Ishikawa (cell line): Measurements from ENCODE around the gene XPO6.

Source experiments
- CEBPB ChIP-seq: IDR thresholded peaks from 2 replicates; pipeline ENCODE4 v1.6.1; 2012
- CREB1 ChIP-seq: IDR thresholded peaks from 2 replicates; pipeline ENCODE4 v1.6.1; 2012; ENCODE audit warnings: low read depth
- EGR1 ChIP-seq: IDR thresholded peaks from 2 replicates; pipeline ENCODE4 v1.6.1; 2012
- EP300 ChIP-seq: IDR thresholded peaks from 2 replicates; pipeline ENCODE4 v1.6.1; 2012; ENCODE audit warnings: borderline replicate concordance
- FOXM1 ChIP-seq: IDR thresholded peaks from 2 replicates; pipeline ENCODE4 v1.6.1; 2012; ENCODE audit warnings: low read depth, borderline replicate concordance
- NFIC ChIP-seq: IDR thresholded peaks from 2 replicates; pipeline ENCODE4 v1.6.1; 2012
- RAD21 ChIP-seq: IDR thresholded peaks from 2 replicates; pipeline ENCODE4 v1.6.1; 2012; ENCODE audit warnings: low read depth
- TAF1 ChIP-seq: IDR thresholded peaks from 2 replicates; pipeline ENCODE4 v1.6.1; 2012; ENCODE audit warnings: low read depth, mild to moderate bottlenecking
- TCF12 ChIP-seq: IDR thresholded peaks from 2 replicates; pipeline ENCODE4 v1.6.1; 2012; ENCODE audit warnings: low read depth
- TEAD4 ChIP-seq: IDR thresholded peaks from 2 replicates; pipeline ENCODE4 v1.6.1; 2012
- YY1 ChIP-seq: IDR thresholded peaks from 2 replicates; pipeline ENCODE4 v1.6.1; 2012; ENCODE audit warnings: low read depth
- ZBTB7A ChIP-seq: IDR thresholded peaks from 2 replicates; pipeline ENCODE4 v1.6.1; 2012; ENCODE audit warnings: low read depth
- TF ChIP-seq, protein P1 (sequence below): IDR thresholded peaks from 2 replicates; pipeline ENCODE4 v1.6.1; 2012; ENCODE audit warnings: low read depth, mild to moderate bottlenecking
- TF ChIP-seq, protein P2 (sequence below): IDR thresholded peaks from 2 replicates; pipeline ENCODE4 v1.6.1; 2012
- TF ChIP-seq, protein P3 (sequence below): IDR thresholded peaks from 2 replicates; pipeline ENCODE4 v1.6.1; 2012

Gene XPO6

DNA sequence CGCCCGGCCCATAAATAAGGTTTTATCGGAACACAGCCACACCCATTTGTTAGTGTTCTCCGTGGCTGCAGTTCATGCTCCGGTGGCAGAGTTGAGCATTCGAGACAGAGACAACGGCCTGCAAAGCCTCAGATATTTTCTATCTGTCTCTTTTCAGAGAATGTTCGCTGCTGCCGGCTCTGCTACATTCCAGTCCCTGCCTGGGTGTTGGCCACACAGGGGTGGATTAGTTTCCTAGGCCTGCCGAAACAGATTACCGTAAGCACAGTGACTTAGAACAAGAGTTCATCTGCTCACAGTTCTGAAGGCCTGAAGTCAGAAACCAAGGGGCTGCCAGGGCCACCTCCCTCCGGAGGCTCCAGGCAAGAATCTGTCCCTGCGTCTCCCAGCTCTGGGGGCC, 129.1 kb downstream of the XPO6 start:
- no peak for TF ChIP-seq YY1
- TF ChIP-seq, protein P1, sequence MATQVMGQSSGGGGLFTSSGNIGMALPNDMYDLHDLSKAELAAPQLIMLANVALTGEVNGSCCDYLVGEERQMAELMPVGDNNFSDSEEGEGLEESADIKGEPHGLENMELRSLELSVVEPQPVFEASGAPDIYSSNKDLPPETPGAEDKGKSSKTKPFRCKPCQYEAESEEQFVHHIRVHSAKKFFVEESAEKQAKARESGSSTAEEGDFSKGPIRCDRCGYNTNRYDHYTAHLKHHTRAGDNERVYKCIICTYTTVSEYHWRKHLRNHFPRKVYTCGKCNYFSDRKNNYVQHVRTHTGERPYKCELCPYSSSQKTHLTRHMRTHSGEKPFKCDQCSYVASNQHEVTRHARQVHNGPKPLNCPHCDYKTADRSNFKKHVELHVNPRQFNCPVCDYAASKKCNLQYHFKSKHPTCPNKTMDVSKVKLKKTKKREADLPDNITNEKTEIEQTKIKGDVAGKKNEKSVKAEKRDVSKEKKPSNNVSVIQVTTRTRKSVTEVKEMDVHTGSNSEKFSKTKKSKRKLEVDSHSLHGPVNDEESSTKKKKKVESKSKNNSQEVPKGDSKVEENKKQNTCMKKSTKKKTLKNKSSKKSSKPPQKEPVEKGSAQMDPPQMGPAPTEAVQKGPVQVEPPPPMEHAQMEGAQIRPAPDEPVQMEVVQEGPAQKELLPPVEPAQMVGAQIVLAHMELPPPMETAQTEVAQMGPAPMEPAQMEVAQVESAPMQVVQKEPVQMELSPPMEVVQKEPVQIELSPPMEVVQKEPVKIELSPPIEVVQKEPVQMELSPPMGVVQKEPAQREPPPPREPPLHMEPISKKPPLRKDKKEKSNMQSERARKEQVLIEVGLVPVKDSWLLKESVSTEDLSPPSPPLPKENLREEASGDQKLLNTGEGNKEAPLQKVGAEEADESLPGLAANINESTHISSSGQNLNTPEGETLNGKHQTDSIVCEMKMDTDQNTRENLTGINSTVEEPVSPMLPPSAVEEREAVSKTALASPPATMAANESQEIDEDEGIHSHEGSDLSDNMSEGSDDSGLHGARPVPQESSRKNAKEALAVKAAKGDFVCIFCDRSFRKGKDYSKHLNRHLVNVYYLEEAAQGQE = no peak
- no peak for TF ChIP-seq FOXM1
- no peak for TF ChIP-seq RAD21
- TF ChIP-seq NFIC = no peak
- no peak for TF ChIP-seq TCF12
- no peak for TF ChIP-seq TEAD4
- no peak for TF ChIP-seq EGR1
- no peak for TF ChIP-seq ZBTB7A
- TF ChIP-seq, protein P2, sequence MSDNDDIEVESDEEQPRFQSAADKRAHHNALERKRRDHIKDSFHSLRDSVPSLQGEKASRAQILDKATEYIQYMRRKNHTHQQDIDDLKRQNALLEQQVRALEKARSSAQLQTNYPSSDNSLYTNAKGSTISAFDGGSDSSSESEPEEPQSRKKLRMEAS = no peak
- no peak for TF ChIP-seq EP300
- TF ChIP-seq, protein P3, sequence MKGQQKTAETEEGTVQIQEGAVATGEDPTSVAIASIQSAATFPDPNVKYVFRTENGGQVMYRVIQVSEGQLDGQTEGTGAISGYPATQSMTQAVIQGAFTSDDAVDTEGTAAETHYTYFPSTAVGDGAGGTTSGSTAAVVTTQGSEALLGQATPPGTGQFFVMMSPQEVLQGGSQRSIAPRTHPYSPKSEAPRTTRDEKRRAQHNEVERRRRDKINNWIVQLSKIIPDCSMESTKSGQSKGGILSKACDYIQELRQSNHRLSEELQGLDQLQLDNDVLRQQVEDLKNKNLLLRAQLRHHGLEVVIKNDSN = no peak
- TF ChIP-seq CEBPB = no peak
- TF ChIP-seq CREB1 = no peak
- no peak for TF ChIP-seq TAF1

DNA sequence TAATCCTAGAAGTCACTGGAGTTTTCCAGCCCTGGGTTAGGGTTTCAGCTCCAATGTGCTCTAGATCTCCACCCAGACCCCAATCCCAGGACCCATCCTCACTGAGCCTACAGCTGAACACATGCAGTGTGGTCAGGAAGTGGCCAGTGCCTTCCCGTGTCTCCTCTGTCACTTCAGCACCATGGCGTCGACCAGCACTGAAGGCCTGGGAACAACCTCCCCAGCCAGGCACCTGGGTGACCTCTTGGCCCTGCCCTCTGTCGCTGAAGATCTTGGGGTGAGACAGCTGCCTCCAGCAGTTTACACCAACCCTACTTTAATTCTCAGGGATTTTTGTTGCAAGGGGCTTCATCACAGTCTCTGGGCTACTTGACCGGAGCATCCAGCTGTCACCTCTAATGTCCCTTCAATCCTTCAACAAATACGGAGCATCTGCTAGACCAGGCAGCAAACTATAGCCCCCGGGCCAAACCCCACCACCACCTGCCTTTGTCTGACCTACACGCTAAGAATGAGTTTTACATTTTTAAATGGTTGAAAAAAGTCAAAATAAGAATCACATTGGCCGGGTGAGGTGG, 130.3 kb downstream of the XPO6 start:
- TF ChIP-seq CREB1 (no peak), NFIC (no peak), FOXM1 (no peak), EGR1 (no peak), YY1 (no peak), RAD21 (no peak), ZBTB7A (no peak), TAF1 (no peak), EP300 (no peak), CEBPB (no peak), TEAD4 (no peak), TCF12 (no peak)
- TF ChIP-seq, protein P2 = no peak
- TF ChIP-seq, protein P1 = no peak
- TF ChIP-seq, protein P3 = no peak

DNA sequence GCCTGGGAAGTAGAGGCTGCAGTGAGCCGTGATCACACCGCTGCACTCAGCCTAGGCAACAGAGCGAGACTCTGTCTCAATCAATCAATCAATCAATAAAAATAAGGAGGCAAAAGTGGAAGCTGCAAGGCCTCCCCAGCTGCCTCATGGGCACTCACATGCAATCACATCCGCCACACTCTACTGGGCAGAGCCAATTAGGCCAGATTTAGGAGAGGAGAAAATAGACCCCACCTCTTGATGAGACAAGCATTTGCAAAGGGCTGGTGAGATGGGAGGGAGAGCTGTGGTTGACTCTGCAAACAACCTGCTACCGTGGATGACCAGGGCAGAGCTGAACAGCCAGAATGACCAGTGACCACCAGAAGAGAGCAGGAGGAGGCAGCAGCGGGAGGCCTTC, 133.5 kb downstream of the XPO6 start:
- TF ChIP-seq TAF1 = no peak
- TF ChIP-seq, protein P1 = no peak
- TF ChIP-seq TEAD4 = no peak
- TF ChIP-seq, protein P2 = no peak
- TF ChIP-seq, protein P3 = no peak
- TF ChIP-seq RAD21 = no peak
- no peak for TF ChIP-seq EP300
- TF ChIP-seq ZBTB7A = no peak
- no peak for TF ChIP-seq YY1
- TF ChIP-seq TCF12 = no peak
- TF ChIP-seq EGR1 = no peak
- no peak for TF ChIP-seq FOXM1
- TF ChIP-seq CEBPB = no peak
- no peak for TF ChIP-seq NFIC
